CD4-positive, alpha-beta T cell (primary cell): ENCODE measurements around the gene EEF1A1. TPM values are rescaled to one million over a fixed set of nuclear protein-coding genes. Genes with fewer than 3 reads are reported as not detected.

Source experiments
- ATAC-seq: fragments of 200-7000 bp; cut with Tn5 transposase; one replicate; pipeline ENCODE4 v1.10.0; 2022; ENCODE audit warnings: mild to moderate bottlenecking; ENCODE audit not compliant: poor library complexity
- CTCF ChIA-PET: fragments of 350-600 bp; sonication (Branson Sonifier 250); formaldehyde crosslinking; loops from one replicate; lab custom pipeline; 2021; ENCODE audit warnings: antibody characterized with exemption, inconsistent platforms; lab: Charles Lee
- POLR2A ChIA-PET: fragments of 350-600 bp; sonication (Branson Sonifier 250); formaldehyde crosslinking; loops from one replicate; lab custom pipeline; 2021; ENCODE audit warnings: antibody characterized with exemption, inconsistent platforms; lab: Charles Lee
- DNase-seq, 14 experiments: peaks; one replicate each; pipeline ENCODE4 v3.0.0-alpha.2; 2013 to 2020; ENCODE audit warnings: mixed read lengths in 2 of 14
- H3K27ac ChIP-seq, 2 donors: one replicate each; pipeline versions ENCODE4 v1.5.1 to v1.7.0; 2013; ENCODE audit warnings: low read length in 2 of 2, low read depth in 1 of 2, mild to moderate bottlenecking in 1 of 2
- H3K27me3 ChIP-seq, 2 experiments: 1 replicate in 1 of 2; 2 replicates in 1 of 2; pipeline versions ENCODE4 v1.6.1 to v1.7.0; 2013; ENCODE audit warnings: low read length in 2 of 2, control low read depth in 1 of 2, mild to moderate bottlenecking in 1 of 2, moderate library complexity in 1 of 2; ENCODE audit not compliant: insufficient read depth in 2 of 2, control insufficient read depth in 1 of 2
- H3K36me3 ChIP-seq: one replicate; pipeline ENCODE4 v1.6.1; 2013; ENCODE audit warnings: low read length, control low read depth; ENCODE audit not compliant: insufficient read depth
- H3K4me1 ChIP-seq: one replicate; pipeline ENCODE4 v1.6.1; 2013; ENCODE audit warnings: low read length, control low read depth; ENCODE audit not compliant: insufficient read depth
- H3K4me3 ChIP-seq: one replicate; pipeline ENCODE4 v1.5.1; 2013; ENCODE audit warnings: mild to moderate bottlenecking, low read length, moderate library complexity
- H3K9me3 ChIP-seq, 2 experiments: 1 replicate in 1 of 2; 2 replicates in 1 of 2; pipeline versions ENCODE4 v1.6.1 to v1.7.0; 2013; ENCODE audit warnings: low read length in 2 of 2, mild to moderate bottlenecking in 2 of 2, control low read depth in 1 of 2, moderate library complexity in 1 of 2; ENCODE audit not compliant: control insufficient read depth in 1 of 2, insufficient read depth in 1 of 2
- H3K27ac Mint-ChIP-seq: one replicate; pipeline ENCODE4 v1.8.0; 2020; ENCODE audit warnings: mixed read lengths
- H3K27me3 Mint-ChIP-seq: one replicate; pipeline ENCODE4 v1.8.0; 2021; ENCODE audit warnings: mixed read lengths
- H3K36me3 Mint-ChIP-seq: one replicate; pipeline ENCODE4 v1.8.0; 2021; ENCODE audit warnings: low read depth, mixed read lengths
- H3K4me1 Mint-ChIP-seq: one replicate; pipeline ENCODE4 v1.8.0; 2021; ENCODE audit warnings: low read depth, mixed read lengths
- H3K4me3 Mint-ChIP-seq: one replicate; pipeline ENCODE4 v1.8.0; 2020; ENCODE audit warnings: mild to moderate bottlenecking, mixed read lengths
- H3K9me3 Mint-ChIP-seq: one replicate; pipeline ENCODE4 v1.8.0; 2020; ENCODE audit warnings: mixed read lengths
- CTCF ChIP-seq: fragments of 200-600 bp; IDR thresholded peaks from one replicate; pipeline ENCODE4 v1.8.0; 2022; ENCODE audit warnings: antibody characterized with exemption, mild to moderate bottlenecking
- intact Hi-C, 2 experiments: fragments of 100-400 bp; cut with DNase I in 1 of 2; cut with micrococcal nuclease in 1 of 2; formaldehyde crosslinking; loops; one replicate each; pipeline versions ENCODE4 v1.15.1 to v1.9.0; 2023 to 2025; cut with DNase I, micrococcal nuclease
- total RNA-seq, 174 experiments: library from RNA in 2 of 174; stranded (reverse) in 2 of 174; gene quantifications; one replicate each; pipeline ENCODE4 v1.2.3 and lab custom pipeline; 2021 to 2026

The EEF1A1 gene
- total RNA-seq, 2 experiments from 2014 or later, result 15,669 to 16,465 TPM

- H3K27me3 Mint-ChIP-seq, result no peaks in the 10 kb centered on the region
- ChIA-PET POLR2A (interaction anchor here (2.5 kb wide), 1 partner anchor 17 kb away, joined by 7 read pairs; the partner anchor contains the start of gene EEF1A1), CTCF (interaction anchor here (0.8 kb wide), 1 partner anchor 12 kb away, joined by 3 read pairs; no protein-coding TSS in a partner anchor)
- Histone ChIP-seq H3K4me1 (no peaks in the 10 kb centered on the region), H3K36me3 (no peaks in the 10 kb centered on the region), H3K27ac (no peak overlapping the region), H3K4me3 (no peak overlapping the region), H3K9me3 (no peaks in the 10 kb centered on the region), H3K27me3 (no peaks in the 10 kb centered on the region)
- DNase-seq (no peak), ATAC-seq (no peak)
- no peak overlapping the region for H3K27ac Mint-ChIP-seq
- no peaks in the 10 kb centered on the region for H3K4me1 Mint-ChIP-seq
- no peak overlapping the region for H3K4me3 Mint-ChIP-seq
- no peak for TF ChIP-seq CTCF
- intact Hi-C loops, result no loop called here
- no peaks in the 10 kb centered on the region for H3K9me3 Mint-ChIP-seq
- H3K36me3 Mint-ChIP-seq, result no peaks in the 10 kb centered on the region
Measured at GRCh38 chr6:73538116-73538779, 17.4 kb upstream of the EEF1A1 start.

- Mint-ChIP-seq H3K27me3 (no peaks in the 10 kb centered on the region), H3K4me1 (no peaks in the 10 kb centered on the region), H3K36me3 (no peaks in the 10 kb centered on the region), H3K4me3 (no peak overlapping the region), H3K9me3 (no peaks in the 10 kb centered on the region), H3K27ac (no peak overlapping the region)
- Histone ChIP-seq H3K4me1 (no peaks in the 10 kb centered on the region), H3K27ac (no peak overlapping the region), H3K27me3 (no peaks in the 10 kb centered on the region), H3K36me3 (no peaks in the 10 kb centered on the region), H3K4me3 (no peak overlapping the region), H3K9me3 (no peaks in the 10 kb centered on the region)
- TF ChIP-seq CTCF, result no peak
- POLR2A ChIA-PET, result interaction anchor here (2.5 kb wide), 1 partner anchor 17 kb away, joined by 7 read pairs; the partner anchor contains the start of gene EEF1A1
- DNase-seq, result no peak
- ATAC-seq, result no peak
- intact Hi-C loops, result no loop called here
- CTCF ChIA-PET, result interaction anchor here (0.8 kb wide), 1 partner anchor 11 kb away, joined by 3 read pairs; no protein-coding TSS in a partner anchor
Measured at GRCh38 chr6:73537677-73538076, 16.8 kb upstream of the EEF1A1 start.

GRCh38 chr6:73534628-73535027 is 13.8 kb upstream of the EEF1A1 start:
- DNase-seq (no peak), ATAC-seq (no peak)
- no peaks in the 10 kb centered on the region for H3K4me1 Mint-ChIP-seq
- intact Hi-C loops, result no loop called here
- Histone ChIP-seq H3K27me3 (no peaks in the 10 kb centered on the region), H3K9me3 (no peaks in the 10 kb centered on the region), H3K4me1 (no peaks in the 10 kb centered on the region), H3K36me3 (no peaks in the 10 kb centered on the region), H3K4me3 (no peak overlapping the region), H3K27ac (no peak overlapping the region)
- no peaks in the 10 kb centered on the region for H3K9me3 Mint-ChIP-seq
- H3K4me3 Mint-ChIP-seq, result no peak overlapping the region
- CTCF ChIA-PET, result interaction anchor here (1.2 kb wide), 1 partner anchor 20 kb away, joined by 4 read pairs; no protein-coding TSS in a partner anchor
- POLR2A ChIA-PET, result interaction anchor here (1.2 kb wide), 1 partner anchor 26 kb away, joined by 3 read pairs; no protein-coding TSS in a partner anchor
- no peak for TF ChIP-seq CTCF
- no peaks in the 10 kb centered on the region for H3K36me3 Mint-ChIP-seq
- no peak overlapping the region for H3K27ac Mint-ChIP-seq
- H3K27me3 Mint-ChIP-seq, result no peaks in the 10 kb centered on the region
